HG02610 (cell line): Measurements from ENCODE around the gene MOSPD3.

Experiments
- ATAC-seq: cut with Tn5 transposase; IDR thresholded peaks from one replicate; pipeline ENCODE4 v1.9.1; 2021; ENCODE audit warnings: mild to moderate bottlenecking, moderate library complexity; ENCODE audit not compliant: unreplicated experiment

MOSPD3 gene

GRCh38 chr7:100621554-100621953 is 9.2 kb downstream of the MOSPD3 start:
- no peak for ATAC-seq

GRCh38 chr7:100623951-100624824 is 11.8 kb downstream of the MOSPD3 start:
- ATAC-seq: no peak

- no peak for ATAC-seq
Measured at GRCh38 chr7:100626055-100626454, 13.7 kb downstream of the MOSPD3 start.

GRCh38 chr7:100626530-100627237 is 14.3 kb downstream of the MOSPD3 start:
- ATAC-seq: peak; percentile 79

GRCh38 chr7:100627238-100627549 is 14.9 kb downstream of the MOSPD3 start:
- ATAC-seq: no peak

GRCh38 chr7:100629117-100629716 is 16.9 kb downstream of the MOSPD3 start:
- ATAC-seq: no peak

GRCh38 chr7:100630066-100630465 is 17.7 kb downstream of the MOSPD3 start:
- ATAC-seq: no peak

- no peak for ATAC-seq
Measured at GRCh38 chr7:100632951-100633717, 20.8 kb downstream of the MOSPD3 start.

GRCh38 chr7:100639995-100640516 is 27.7 kb downstream of the MOSPD3 start:
- no peak for ATAC-seq

- ATAC-seq: no peak
Measured at GRCh38 chr7:100640517-100641440, 28.4 kb downstream of the MOSPD3 start.

GRCh38 chr7:100641463-100641859 is 29.1 kb downstream of the MOSPD3 start, which contains the start of gene TFR2:
Gene TFR2 (minus strand): TSS chr7:100641552. CDS start chr7:100641509, 43 bp downstream.
- no peak for ATAC-seq

GRCh38 chr7:100641860-100642533 is 29.7 kb downstream of the MOSPD3 start:
- no peak for ATAC-seq

GRCh38 chr7:100642534-100642907 is 30.2 kb downstream of the MOSPD3 start:
- no peak for ATAC-seq

- ATAC-seq: no peak
Measured at GRCh38 chr7:100649826-100650565, 37.7 kb downstream of the MOSPD3 start.

- no peak for ATAC-seq
Measured at GRCh38 chr7:100654908-100655831, 42.8 kb downstream of the MOSPD3 start.

- ATAC-seq: no peak
Measured at GRCh38 chr7:100655908-100656674, 43.8 kb downstream of the MOSPD3 start, which contains the start of gene ACTL6B. Gene ACTL6B (minus strand): TSS chr7:100656448. CDS start chr7:100656354, 94 bp downstream.
